ENCODE measurements around the gene CLPTM1L.
A peak's percentile ranks its signal among the peaks of the same experiment; 100 is the strongest.
"Not testable (repeated sequence)": the region's sequence is repeated elsewhere in the genome, so short reads cannot be mapped to it uniquely, and the experiment has no call there.

The CLPTM1L gene

DNA sequence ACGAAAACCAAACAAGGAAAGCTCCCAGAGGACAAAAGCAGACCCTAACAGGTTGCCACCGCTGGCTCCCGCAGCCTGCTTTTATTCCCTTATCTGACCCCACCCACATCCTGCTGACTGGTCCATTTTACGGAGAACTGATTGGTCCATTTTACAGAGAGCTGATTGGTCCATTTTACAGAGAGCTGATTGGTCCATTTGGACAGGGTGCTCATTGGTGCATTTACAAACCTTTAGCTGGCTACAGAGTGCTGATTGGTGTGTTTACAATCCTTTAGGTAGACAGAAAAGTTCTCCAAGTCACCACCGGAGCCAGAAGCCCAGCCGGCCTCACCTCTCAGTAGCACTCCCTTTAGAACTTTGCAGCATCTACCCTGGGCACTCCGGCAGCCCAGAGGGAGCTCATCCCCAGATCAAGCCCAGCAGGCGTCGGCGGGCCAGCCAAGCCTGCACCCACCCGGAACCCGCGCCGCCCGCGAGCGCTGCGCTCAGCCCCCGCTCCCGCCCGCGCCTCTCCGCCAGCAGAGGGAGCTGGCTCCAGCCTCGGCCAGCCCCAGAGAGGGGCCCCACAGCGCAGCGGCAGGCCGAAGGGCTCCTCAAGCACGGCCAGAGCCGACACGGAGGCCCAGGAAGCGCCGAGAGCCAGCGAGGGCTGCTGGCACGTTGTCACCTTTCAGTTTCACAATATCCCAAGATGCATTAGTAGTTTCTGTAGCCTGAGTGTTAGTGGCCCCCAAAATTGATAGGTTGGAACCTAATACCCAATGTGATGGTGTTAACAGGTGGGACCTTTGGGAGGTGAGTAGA is 35.3 kb upstream of the CLPTM1L start:
- DNase-seq, result peak; percentile 80

DNA sequence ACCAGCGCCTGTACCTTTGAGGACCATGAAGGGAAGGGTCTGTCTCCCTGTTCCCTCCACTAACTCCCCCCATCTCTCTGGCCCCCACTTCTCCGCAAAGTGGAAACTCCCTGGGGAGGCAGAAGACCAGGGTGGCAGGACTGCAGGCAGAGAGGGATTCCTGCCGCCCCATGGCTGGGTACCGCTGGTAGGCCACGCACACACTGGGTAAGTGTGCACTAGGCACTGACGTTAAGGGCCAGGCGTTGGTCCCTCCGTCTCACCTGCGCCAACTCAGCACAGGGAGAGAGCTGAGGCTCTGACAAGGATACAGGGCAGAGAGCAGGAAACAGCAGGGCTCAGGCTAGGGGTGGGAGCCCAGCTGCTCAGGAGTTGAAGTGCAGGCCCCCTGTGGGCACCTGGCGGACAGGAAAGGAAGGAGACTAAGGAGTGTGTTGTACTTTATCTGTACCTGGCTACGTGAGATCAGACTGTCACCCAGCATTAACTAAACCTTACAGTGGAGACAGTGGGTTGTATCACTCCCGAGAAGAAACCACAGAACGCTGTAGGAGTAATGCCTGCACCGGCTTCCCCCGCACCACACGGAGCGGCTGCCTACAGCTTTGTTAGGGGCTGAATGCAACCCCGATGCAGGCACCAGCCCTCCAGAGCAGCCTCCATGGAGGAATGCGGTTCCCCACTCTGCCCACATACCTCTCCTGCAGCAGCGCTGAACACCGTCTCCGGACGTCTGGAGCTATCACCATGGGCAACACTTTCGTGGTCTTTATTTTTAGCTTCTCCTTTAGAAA is 34.2 kb upstream of the CLPTM1L start:
- DNase-seq, result no peak

DNA sequence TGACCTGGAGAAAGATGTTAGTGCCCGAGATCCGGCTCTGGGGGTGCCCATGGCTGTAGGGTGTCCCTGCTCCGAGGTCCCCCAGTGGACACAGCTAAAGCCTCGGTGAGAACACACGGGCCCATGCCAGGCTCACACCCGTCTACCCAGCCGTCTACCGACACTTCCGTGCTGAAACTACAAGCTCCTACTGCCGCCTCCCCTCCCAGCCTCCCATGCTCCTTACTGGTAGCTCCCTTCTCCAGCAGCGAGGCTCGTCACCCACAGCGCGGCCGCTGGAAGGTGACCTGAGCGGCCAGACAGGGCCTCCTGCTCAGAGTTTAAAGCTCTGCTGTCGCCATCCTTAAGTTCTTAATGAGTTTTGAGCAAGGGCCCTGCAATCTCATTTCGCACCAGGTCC is 33.2 kb upstream of the CLPTM1L start:
- DNase-seq, result no peak

DNA sequence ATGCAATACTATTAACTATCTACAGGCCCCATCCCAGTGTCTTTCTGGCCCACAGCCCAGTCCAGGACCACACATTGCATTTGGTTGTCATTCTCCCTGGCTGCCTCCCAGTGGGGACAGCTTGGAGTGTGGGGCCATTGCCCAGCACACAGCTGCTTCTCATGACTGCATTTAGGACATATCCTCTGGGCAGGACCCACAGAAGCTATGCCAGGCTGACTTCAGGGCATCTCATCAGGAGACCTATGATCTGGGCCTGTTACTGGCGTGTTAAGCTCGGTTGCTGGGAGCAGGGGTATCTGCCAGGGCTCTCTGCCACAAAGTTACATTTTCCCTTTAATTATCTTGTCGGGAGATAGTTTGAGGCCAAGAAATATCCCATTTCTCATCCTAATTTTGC is 32.1 kb upstream of the CLPTM1L start:
- no peak for DNase-seq

GRCh38 chr5:1375871-1376810 is 31.2 kb upstream of the CLPTM1L start:
- no peak for DNase-seq

- no peak for DNase-seq
Observed at GRCh38 chr5:1374679-1375055, 29.8 kb upstream of the CLPTM1L start.

DNA sequence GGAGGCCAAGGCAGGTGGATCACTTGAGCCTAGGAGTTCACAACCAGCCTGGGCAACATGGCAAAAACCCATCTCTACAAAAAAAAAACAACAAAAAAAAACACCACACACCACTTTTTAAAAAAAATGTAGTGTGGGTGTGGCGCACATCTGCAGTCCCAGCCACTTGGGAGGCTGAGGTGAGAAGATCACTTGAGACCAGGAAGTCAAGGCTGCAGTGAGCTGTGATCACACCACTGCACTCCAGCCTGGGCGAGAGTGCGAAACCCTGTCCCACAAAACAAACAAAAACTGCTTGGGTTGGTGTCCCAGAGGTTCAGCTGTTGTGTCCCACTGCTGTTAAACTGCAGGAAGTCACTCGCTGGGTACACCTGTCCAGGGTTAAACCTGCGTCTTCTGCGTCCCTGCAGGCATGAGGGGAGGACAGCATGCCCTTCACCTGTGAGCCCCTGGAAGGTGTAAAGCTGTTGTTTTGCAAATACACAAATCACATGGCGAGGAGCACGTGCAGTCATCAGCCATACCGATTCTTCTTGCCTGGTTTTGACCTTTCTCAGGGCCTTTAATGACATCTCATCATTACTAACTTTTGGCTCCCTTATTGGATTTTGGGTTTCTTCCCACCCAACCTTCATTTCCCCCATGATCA is 29.3 kb upstream of the CLPTM1L start:
- DNase-seq, result no peak

DNA sequence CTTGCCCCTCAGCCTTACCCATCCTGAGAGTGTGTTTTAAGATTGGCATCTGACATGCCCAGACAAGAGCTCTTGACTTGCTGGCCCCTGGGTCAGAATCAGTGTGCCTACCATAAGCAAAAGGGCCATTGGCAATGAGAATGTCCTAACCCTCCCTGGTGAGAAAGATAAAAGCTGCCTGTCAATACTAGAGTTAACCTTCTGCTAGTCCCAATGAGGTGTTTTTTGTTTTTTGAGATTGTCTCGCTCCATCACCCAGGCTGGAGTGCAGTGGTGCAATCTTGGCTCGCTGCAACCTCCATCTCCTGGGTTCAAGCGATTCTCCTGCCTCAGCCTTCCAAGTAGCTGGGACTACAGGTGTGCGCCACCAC is 27.1 kb upstream of the CLPTM1L start:
- not testable (repeated sequence) for DNase-seq

DNA sequence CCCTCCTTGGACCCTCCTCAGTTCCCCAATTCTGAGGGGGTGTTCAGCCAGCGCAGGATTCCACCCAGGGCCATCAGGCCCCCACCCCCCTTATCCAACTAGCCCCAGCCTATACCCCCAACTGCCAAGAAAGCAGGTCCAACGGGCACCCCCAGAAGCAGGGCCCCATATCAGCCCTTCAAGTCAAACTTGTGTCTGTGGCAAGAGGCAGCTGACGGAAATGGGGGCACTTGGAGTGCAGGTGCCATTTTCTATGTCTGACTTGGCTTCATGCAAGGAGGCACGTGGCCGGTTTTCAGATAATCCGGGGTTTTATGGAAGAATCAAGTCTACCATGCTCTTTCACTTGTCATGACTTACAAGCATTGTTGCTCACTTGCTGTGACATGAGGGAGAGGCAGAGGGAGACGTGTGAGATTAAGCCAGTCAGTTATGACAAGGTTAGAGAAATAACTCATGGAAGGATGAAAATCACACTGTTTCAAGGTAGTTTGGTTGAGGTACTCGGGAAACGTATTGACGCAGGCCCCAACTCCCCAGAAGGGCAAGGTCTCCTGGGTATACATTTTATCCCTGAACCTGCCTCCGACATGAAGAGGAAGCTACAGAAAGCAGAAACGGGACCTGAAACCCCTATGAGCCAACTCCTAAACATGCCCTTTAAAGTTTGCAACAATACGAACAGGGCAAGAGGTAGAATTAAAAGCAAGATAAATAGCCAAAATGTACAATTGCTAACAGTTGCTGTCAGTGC is 26.5 kb upstream of the CLPTM1L start:
- no peak for DNase-seq

DNA sequence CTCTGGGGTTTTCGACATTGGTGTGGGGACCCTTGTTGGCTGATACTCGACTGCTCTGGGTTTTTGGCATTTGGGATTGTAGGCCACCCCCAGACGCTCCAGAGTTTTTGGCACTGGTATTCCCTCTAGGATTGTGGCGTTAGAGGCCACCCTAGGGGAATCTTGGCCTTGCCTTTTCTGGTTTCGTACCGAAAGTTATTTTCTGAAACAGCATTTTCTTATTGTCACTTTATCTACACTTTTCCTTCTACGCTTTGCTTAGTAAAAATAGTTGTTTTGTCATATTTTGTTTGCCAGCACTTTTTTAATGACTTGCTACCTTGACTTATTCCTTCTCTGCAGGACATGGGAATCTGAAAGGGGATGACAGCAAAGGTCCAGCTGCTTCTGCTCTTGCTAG is 25.1 kb upstream of the CLPTM1L start:
- DNase-seq, result no peak

DNA sequence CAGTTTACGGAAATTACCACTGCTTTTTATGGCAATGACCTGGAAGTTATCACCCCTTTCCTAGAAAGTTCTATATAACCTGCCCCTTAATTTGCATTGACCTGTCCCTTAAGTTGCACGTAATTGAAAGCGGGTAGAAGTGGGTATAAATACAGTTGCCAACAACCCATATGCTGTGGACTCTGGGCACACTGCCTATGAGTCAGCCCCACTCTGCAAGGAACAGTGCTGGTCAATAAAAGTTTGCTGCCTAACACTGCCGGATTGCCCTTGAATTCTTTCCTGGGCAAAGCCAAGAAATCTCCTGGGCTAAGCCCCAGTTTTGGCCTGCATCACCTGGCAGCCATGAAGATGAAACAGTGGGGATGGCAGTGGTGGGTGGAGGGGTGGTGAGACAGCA is 23.9 kb upstream of the CLPTM1L start:
- DNase-seq, result no peak

DNA sequence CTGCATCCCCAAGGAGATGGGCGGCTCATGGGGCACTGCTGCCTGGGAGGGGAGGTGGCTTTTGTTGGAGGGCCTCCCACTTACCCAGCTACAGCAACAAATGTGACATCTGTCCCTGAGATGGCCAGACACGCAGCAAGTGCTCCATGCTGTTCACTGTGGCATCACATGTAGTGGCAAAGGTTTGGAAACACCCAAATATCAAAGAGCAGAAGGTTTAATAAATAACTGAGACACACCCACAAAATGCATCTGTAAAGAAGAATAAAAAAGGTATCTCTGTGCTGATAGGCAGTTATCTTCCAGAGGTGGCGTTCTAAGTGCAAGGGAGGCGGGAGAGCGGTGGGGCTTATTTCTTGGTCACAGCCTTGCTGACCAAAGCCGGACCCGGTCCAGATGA is 23.3 kb upstream of the CLPTM1L start:
- DNase-seq, result no peak

GRCh38 chr5:1367149-1367548 is 22.2 kb upstream of the CLPTM1L start:
- no peak for DNase-seq

GRCh38 chr5:1366514-1366913 is 21.6 kb upstream of the CLPTM1L start:
- DNase-seq, result no peak

- no peak for DNase-seq
Observed at GRCh38 chr5:1364211-1364610, 19.3 kb upstream of the CLPTM1L start.

DNA sequence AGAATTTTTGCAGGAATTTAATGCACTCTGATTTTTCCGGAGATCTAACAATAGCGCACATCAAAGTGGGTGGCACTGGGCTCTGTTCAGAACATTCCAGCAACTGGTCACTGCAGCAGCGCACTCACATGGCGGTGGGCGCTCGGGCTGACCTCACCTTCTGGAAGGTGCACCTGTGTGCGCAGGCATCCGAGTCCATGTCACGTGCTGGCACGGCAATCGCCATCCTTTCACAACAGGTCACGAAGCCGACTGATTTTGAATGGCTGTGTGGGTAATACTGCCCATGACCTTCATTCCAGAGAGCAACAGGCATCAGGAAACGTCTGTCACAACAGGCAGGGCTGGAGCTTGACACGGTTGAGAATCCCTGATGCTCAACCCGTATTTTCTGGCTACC is 18.7 kb upstream of the CLPTM1L start:
- DNase-seq, result no peak

DNA sequence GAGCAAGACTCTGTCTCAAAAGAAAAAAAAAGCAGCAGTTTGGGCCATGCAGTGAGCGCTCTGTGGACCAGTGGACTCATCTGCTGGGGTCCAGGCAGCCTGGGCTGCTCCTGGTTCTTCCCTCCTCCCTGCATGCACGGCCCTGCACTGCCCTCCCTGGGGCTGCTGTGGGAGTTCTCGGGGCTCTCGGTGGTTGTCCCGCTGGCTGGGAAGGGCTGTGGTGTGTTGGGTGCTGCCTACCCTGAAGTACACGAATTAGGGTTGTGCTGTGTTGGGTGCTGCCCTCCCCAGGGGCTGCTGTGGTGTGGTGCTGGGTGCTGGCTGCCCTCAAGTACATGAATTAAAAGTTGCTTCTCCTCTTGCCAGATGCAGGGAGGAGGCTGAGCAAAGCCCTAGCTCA is 18.3 kb upstream of the CLPTM1L start:
- DNase-seq, result no peak

- DNase-seq, result no peak
Observed at GRCh38 chr5:1362242-1363015, 17.5 kb upstream of the CLPTM1L start.

- no peak for DNase-seq
Observed at GRCh38 chr5:1360861-1361260, 16.0 kb upstream of the CLPTM1L start.

DNA sequence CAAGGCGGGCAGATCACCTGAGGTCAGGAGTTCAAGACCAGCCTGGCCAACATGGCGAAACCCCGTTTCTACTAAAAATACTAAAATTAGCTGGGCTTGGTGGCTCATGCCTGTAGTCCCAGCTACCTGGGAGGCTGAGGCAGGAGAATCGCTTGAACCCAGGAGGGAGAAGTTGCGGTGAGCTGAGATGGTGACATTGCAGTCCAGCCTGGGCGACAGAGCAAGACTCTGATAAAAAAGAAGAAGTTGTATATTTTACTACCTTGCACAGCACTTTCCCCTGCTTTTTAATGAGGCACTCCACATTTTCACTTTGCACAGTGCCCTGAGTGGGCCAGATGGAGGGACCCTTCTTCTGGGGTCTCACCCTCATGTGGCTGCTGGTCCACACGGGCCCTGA is 15.5 kb upstream of the CLPTM1L start:
- not testable (repeated sequence) for DNase-seq

DNA sequence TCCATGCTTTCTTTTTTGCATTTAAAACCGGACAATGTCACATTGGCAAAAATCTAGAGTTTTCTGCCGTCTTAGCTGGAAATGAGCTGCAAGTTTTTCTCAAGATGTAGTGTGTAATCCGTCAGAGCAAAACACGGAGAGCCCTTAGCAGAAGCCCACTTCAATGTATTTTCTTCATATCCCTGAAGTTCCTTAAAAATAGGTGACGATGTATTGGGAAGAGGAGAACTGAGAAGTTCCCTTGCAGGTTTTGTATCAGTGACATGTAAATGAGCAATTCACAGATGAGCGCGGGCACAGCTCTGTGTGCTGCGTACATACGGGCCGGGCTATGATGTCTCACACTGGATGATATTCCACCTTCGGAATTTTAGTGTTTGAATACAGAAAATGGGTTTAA is 14.8 kb upstream of the CLPTM1L start:
- DNase-seq, result no peak

Data from islet precursor cell (in vitro differentiated cells).